Upper lobe of right lung (tissue), 1 donor: ENCODE measurements around the gene CLDN7. TPM values are rescaled to one million over a fixed set of nuclear protein-coding genes. Genes with fewer than 3 reads are reported as not detected.

Experiments
- ATAC-seq: fragments of 200-7000 bp; cut with Tn5 transposase; one replicate; pipeline ENCODE4 v1.9.1; 2020; ENCODE audit warnings: mild to moderate bottlenecking, moderate library complexity
- DNase-seq: peaks from one replicate; pipeline ENCODE4 v3.0.0-alpha.2; 2020
- H3K27ac ChIP-seq: fragments of 200-600 bp; one replicate; pipeline ENCODE4 v1.8.0; 2022
- H3K27me3 ChIP-seq: fragments of 200-600 bp; one replicate; pipeline ENCODE4 v1.8.0; 2022; ENCODE audit warnings: mild to moderate bottlenecking
- H3K36me3 ChIP-seq: fragments of 200-600 bp; one replicate; pipeline ENCODE4 v1.8.0; 2022
- H3K4me1 ChIP-seq: fragments of 200-600 bp; one replicate; pipeline ENCODE4 v1.8.0; 2022
- H3K4me3 ChIP-seq: fragments of 200-600 bp; one replicate; pipeline ENCODE4 v1.8.0; 2022; ENCODE audit warnings: mild to moderate bottlenecking
- H3K9me3 ChIP-seq: fragments of 200-600 bp; one replicate; pipeline ENCODE4 v1.8.0; 2022
- intact Hi-C: fragments of 100-400 bp; cut with DNase I; formaldehyde crosslinking; loops from one replicate; pipeline ENCODE4 v1.11.0; 2022
- long read RNA-seq: library from polyadenylated mRNA; unstranded; transcript quantifications from one replicate; pipeline ENCODE4 v2.0.0, GENCODE V29; 2021
- total RNA-seq: library from RNA; stranded (reverse); fragmentation: NEBNext Ultra II Directional; extraction: Animal tissue kit (Norgen Biotek cat#: 25700); gene quantifications from one replicate; pipeline ENCODE4 v1.2.1, GENCODE V29; 2021
- TF ChIP-seq, protein P1 (sequence below): fragments of 200-600 bp; IDR thresholded peaks from one replicate; pipeline ENCODE4 v1.8.0; 2022; ENCODE audit warnings: antibody characterized with exemption
- donor health status: DM: no; HTN: yes; CAD: no; lungs with severe emphysema.

Gene CLDN7, protein sequence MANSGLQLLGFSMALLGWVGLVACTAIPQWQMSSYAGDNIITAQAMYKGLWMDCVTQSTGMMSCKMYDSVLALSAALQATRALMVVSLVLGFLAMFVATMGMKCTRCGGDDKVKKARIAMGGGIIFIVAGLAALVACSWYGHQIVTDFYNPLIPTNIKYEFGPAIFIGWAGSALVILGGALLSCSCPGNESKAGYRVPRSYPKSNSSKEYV
- 117 TPM for total RNA-seq
- long read RNA-seq, transcript CLDN7-201 (4 exons, 1,542 nt): major isoform, 77 of 111 reads
- long read RNA-seq, transcript CLDN7-202 (5 exons, 1,228 nt): minor isoform, 7 of 111 reads
- long read RNA-seq, transcript CLDN7-207 (3 exons, 485 nt): minor isoform, 8 of 111 reads
- long read RNA-seq, partial matches to known transcripts: 5 of 111 reads
- long read RNA-seq, other reads (novel, unspliced or antisense): 14 of 111 reads

DNA sequence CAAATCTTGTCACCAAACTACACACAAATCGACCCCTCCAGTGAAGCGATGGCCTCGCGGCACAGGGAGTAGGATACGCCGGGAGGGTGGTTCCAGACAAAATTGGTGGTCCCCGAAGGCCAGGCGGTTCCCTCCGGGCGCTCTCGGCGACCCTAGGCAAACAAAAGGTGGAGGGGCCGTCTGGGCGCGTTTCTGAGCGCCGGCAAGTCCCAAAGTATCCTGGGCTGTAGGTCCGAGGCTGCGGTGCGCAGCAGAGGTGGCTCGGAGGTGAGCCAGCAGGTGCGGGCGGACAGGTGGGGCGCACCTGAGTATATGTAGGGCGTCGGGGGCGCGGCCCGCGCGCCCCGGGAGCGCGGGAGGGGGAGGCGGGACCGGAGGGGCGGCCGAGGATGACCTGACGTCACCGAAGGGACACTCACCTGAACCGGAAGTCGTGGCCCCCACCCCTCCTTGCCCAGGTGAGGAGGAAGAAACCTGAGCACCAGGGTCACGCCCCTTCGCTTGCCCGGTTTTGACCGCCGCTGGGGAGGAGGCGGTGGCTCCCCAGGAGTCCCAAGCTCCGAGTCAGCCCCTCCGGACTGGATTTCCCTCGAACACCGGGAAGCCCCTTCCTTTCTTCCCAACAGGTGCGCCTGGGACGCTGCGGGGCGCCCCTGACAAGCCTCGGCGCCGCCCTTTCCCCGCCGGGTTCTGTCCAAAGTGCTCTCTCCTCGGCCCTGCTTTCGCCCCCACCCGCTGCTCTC is at the start of gene CLDN7:
Gene CLDN7, minus strand, starts transcription at position 287 of the 743 bp plus-strand sequence. CDS start 435 bp downstream, outside the sequence.
- ATAC-seq: peak; percentile 80
- intact Hi-C loops: no loop called here
- Histone ChIP-seq H3K4me3 (peak within 1 kb of the TSS; percentile 68), H3K36me3 (peaks cover 17% of the 10 kb centered on the region), H3K4me1 (peaks cover 25% of the 10 kb centered on the region), H3K27ac (peak within 1 kb of the TSS; percentile 91), H3K27me3 (peaks cover 4% of the 10 kb centered on the region), H3K9me3 (no peaks in the 10 kb centered on the region)
- TF ChIP-seq, protein P1, sequence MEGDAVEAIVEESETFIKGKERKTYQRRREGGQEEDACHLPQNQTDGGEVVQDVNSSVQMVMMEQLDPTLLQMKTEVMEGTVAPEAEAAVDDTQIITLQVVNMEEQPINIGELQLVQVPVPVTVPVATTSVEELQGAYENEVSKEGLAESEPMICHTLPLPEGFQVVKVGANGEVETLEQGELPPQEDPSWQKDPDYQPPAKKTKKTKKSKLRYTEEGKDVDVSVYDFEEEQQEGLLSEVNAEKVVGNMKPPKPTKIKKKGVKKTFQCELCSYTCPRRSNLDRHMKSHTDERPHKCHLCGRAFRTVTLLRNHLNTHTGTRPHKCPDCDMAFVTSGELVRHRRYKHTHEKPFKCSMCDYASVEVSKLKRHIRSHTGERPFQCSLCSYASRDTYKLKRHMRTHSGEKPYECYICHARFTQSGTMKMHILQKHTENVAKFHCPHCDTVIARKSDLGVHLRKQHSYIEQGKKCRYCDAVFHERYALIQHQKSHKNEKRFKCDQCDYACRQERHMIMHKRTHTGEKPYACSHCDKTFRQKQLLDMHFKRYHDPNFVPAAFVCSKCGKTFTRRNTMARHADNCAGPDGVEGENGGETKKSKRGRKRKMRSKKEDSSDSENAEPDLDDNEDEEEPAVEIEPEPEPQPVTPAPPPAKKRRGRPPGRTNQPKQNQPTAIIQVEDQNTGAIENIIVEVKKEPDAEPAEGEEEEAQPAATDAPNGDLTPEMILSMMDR: no peak
- DNase-seq: peak; percentile 95

DNA sequence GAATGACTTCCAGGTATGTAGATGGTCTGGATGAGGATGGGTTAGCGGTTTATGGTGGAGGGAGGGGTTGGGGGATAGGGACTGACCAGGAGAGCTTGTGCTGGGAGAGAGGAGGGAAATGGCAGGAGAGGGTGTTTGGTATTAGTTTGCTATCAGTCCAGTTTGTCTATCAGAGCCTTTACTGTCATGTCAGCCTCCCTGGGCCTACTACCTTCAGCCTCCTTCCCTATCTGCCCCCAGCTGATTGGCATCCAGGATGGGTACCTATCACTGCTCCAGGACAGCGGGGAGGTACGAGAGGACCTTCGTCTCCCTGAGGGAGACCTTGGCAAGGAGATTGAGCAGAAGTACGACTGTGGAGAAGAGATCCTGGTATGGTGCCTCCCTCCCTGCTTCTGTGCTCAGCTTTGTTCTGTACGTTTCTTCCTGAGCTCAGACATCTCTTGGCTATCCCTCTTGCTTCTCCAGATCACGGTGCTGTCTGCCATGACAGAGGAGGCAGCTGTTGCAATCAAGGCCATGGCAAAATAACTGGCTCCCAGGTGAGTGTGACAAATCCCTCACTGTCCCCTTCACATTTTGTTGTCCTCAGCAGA is 48.9 kb upstream of the CLDN7 start:
- TF ChIP-seq, protein P1: no peak
- intact Hi-C loops: no loop called here
- Histone ChIP-seq H3K36me3 (peaks cover 49% of the 10 kb centered on the region), H3K9me3 (no peaks in the 10 kb centered on the region), H3K4me3 (no peak overlapping the region), H3K27ac (no peak overlapping the region), H3K27me3 (no peaks in the 10 kb centered on the region), H3K4me1 (peaks cover 36% of the 10 kb centered on the region)
- no peak for DNase-seq
- no peak for ATAC-seq

DNA sequence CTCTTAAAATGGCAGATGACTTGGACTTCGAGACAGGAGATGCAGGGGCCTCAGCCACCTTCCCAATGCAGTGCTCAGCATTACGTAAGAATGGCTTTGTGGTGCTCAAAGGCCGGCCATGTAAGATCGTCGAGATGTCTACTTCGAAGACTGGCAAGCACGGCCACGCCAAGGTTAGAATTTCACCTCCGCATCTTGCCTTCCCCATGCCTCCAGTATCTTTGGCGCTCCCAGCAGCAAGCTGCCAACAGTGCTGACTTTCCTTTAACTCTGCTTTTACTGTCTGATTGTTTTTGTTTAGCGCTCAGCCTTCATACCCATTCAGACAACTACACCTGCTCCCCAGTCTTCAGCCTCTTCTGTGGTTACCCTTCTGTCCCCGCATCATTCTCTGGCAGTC is 47.4 kb upstream of the CLDN7 start:
- Histone ChIP-seq H3K4me3 (no peak overlapping the region), H3K27ac (no peak overlapping the region), H3K36me3 (peaks cover 49% of the 10 kb centered on the region)

DNA sequence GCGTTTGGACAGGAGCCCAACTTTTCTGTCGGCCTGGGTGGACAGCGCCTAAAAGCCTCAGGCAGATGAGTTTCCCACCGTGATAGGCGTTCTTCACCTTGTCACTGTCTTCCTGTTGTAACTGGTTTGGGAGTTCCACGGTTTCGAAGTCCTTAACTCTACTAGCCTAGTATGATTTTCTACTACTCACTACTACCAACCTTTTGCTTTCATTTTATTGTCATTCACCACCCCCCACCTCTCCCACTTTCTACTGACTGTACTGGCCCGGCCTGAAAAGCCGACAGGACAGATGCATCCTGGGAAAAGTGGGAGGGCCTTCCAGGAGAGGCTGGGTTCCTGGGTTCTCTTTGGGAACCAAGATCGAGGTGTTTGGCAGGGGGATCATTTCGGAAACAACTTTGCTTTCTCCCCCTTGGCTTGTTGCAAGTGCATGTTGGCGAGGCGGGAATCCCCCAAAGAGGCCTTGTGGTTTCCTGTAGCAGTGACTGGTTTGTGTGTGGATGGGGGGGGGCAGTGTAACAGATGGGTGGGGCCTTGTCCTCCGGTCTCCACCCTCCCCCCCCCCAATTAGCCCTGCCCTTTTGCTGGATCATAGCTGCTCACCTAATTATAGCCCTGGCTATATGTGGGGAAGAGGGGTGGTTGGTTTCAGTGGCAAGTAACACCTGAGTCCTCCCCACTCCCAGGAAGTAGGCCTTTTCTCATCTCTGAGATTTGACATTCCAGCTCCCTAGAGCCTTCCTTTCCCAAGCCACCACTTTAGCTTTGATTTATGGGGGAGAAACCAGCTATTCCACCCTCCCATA is 46.6 kb upstream of the CLDN7 start:
- DNase-seq: peak; percentile 80

More for the DNA sequence above, 47.4 kb upstream of the CLDN7 start:
- no peaks in the 10 kb centered on the region for H3K27me3 ChIP-seq
- DNase-seq (no peak), ATAC-seq (no peak)
- H3K9me3 ChIP-seq: no peaks in the 10 kb centered on the region
- intact Hi-C loops: no loop called here
- TF ChIP-seq, protein P1: no peak
- peaks cover 32% of the 10 kb centered on the region for H3K4me1 ChIP-seq

More for the DNA sequence above, 46.6 kb upstream of the CLDN7 start:
- Histone ChIP-seq H3K4me1 (peaks cover 24% of the 10 kb centered on the region), H3K9me3 (no peaks in the 10 kb centered on the region), H3K27ac (peak overlapping the region; percentile 93), H3K36me3 (peaks cover 47% of the 10 kb centered on the region), H3K4me3 (peak overlapping the region; percentile 92), H3K27me3 (no peaks in the 10 kb centered on the region)
- TF ChIP-seq, protein P1: no peak
- peak; percentile 46 for ATAC-seq
- intact Hi-C loops: no loop called here
